Measurements from ENCODE around the gene DCTN1.

The DCTN1 gene

GRCh38 chr2:74321737-74322136 is 58.4 kb downstream of the DCTN1 start:
- no peak for DNase-seq (ENCODE audit: low read depth in 2 of 2)

GRCh38 chr2:74317701-74318100 is 62.4 kb downstream of the DCTN1 start:
- DNase-seq (ENCODE audit: low read depth in 2 of 2), result no peak

GRCh38 chr2:74316627-74317295 is 63.4 kb downstream of the DCTN1 start:
- DNase-seq (ENCODE audit: low read depth in 2 of 2), result no peak

- no peak for DNase-seq (ENCODE audit: low read depth in 2 of 2)
Observed at GRCh38 chr2:74314107-74314506, 66.0 kb downstream of the DCTN1 start.

GRCh38 chr2:74313497-74313896 is 66.6 kb downstream of the DCTN1 start:
- no peak for DNase-seq (ENCODE audit: low read depth in 2 of 2)

- DNase-seq (ENCODE audit: low read depth in 2 of 2), result no peak
Observed at GRCh38 chr2:74312913-74313312, 67.2 kb downstream of the DCTN1 start.
